Peyer's patch (tissue), 4 donors: ENCODE results near the gene LRRC42.

Experiments used
- POLR2A ChIP-seq, 2 donors: fragments of 450-650 bp; IDR thresholded peaks; one replicate each; pipeline ENCODE4 v1.5.1; 2017; ENCODE audit warnings: antibody characterized with exemption in 2 of 2, mild to moderate bottlenecking in 2 of 2, moderate library complexity in 2 of 2
- TF ChIP-seq, protein P1 (sequence below), 6 experiments: fragments of 450-650 bp in 4 of 6; fragments of 200-600 bp in 2 of 6; sonication (generic) in 1 of 6; IDR thresholded peaks; one replicate each; pipeline ENCODE4 v1.5.1; 2017 to 2019; ENCODE audit warnings: antibody characterized with exemption in 6 of 6, mild to moderate bottlenecking in 3 of 6, moderate library complexity in 1 of 6

GRCh38 chr1:53979712-53980450 is 33.7 kb downstream of the LRRC42 start:
- TF ChIP-seq, protein P1, sequence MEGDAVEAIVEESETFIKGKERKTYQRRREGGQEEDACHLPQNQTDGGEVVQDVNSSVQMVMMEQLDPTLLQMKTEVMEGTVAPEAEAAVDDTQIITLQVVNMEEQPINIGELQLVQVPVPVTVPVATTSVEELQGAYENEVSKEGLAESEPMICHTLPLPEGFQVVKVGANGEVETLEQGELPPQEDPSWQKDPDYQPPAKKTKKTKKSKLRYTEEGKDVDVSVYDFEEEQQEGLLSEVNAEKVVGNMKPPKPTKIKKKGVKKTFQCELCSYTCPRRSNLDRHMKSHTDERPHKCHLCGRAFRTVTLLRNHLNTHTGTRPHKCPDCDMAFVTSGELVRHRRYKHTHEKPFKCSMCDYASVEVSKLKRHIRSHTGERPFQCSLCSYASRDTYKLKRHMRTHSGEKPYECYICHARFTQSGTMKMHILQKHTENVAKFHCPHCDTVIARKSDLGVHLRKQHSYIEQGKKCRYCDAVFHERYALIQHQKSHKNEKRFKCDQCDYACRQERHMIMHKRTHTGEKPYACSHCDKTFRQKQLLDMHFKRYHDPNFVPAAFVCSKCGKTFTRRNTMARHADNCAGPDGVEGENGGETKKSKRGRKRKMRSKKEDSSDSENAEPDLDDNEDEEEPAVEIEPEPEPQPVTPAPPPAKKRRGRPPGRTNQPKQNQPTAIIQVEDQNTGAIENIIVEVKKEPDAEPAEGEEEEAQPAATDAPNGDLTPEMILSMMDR (IDR thresholded peaks at IDR 0.05): no peak
- no peak for TF ChIP-seq POLR2A (IDR thresholded peaks at IDR 0.05)
